ENCODE data around the gene C11orf24.

GRCh38 chr11:68261006-68261405, 10.8 kb downstream of the C11orf24 start:
- TF ChIP-seq EP300 (IDR thresholded peaks at IDR 0.05), result no peak
- TF ChIP-seq CTCF (IDR thresholded peaks at IDR 0.05), result no peak
